Dendritic cell treated with granulocyte-macrophage colony-stimulating factor and Interleukin-4, amounts not matched to agents 40 ng/mL and 50 ng/mL, for 4 days (primary cell): ENCODE data around the gene GTF2H4.
"Not testable (repeated sequence)": the region's sequence is repeated elsewhere in the genome, so short reads cannot be mapped to it uniquely, and the experiment has no call there.

Experiments
- H3K27ac Mint-ChIP-seq: one replicate; pipeline ENCODE4 v1.8.0; 2022; ENCODE audit warnings: mild to moderate bottlenecking, mixed read lengths
- H3K27me3 Mint-ChIP-seq: one replicate; pipeline ENCODE4 v1.8.0; 2022; ENCODE audit warnings: mild to moderate bottlenecking, mixed read lengths
- H3K36me3 Mint-ChIP-seq: one replicate; pipeline ENCODE4 v1.8.0; 2022; ENCODE audit warnings: low read depth, mixed read lengths
- H3K4me1 Mint-ChIP-seq: one replicate; pipeline ENCODE4 v1.8.0; 2022; ENCODE audit warnings: low read depth, mixed read lengths
- H3K4me3 Mint-ChIP-seq: one replicate; pipeline ENCODE4 v1.8.0; 2022; ENCODE audit warnings: mild to moderate bottlenecking, moderate library complexity, mixed read lengths
- H3K9me3 Mint-ChIP-seq: one replicate; pipeline ENCODE4 v1.8.0; 2022; ENCODE audit warnings: mixed read lengths
- intact Hi-C: fragments of 100-400 bp; cut with micrococcal nuclease; formaldehyde crosslinking; loops from one replicate; pipeline ENCODE4 v1.15.0; 2022

Gene GTF2H4

GRCh38 chr6:30896541-30896940 lies 11.5 kb upstream of the GTF2H4 start:
- H3K4me1 Mint-ChIP-seq = no peaks in the 10 kb centered on the region

GRCh38 chr6:30897882-30898281 lies 10.1 kb upstream of the GTF2H4 start:
- peaks cover 17% of the 10 kb centered on the region for H3K27me3 Mint-ChIP-seq
- intact Hi-C loops = no loop called here
- H3K9me3 Mint-ChIP-seq = no peaks in the 10 kb centered on the region
- H3K4me1 Mint-ChIP-seq = no peaks in the 10 kb centered on the region
- H3K36me3 Mint-ChIP-seq = no peaks in the 10 kb centered on the region
- H3K4me3 Mint-ChIP-seq = no peak overlapping the region
- no peak overlapping the region for H3K27ac Mint-ChIP-seq

More at GRCh38 chr6:30896541-30896940, 11.5 kb upstream of the GTF2H4 start:
- H3K27ac Mint-ChIP-seq = no peak overlapping the region
- peaks cover 25% of the 10 kb centered on the region for H3K27me3 Mint-ChIP-seq
- H3K9me3 Mint-ChIP-seq = no peaks in the 10 kb centered on the region
- no peak overlapping the region for H3K4me3 Mint-ChIP-seq
- no peaks in the 10 kb centered on the region for H3K36me3 Mint-ChIP-seq
- intact Hi-C loops = no loop called here

- peaks cover 11% of the 10 kb centered on the region for H3K27me3 Mint-ChIP-seq
- no peaks in the 10 kb centered on the region for H3K36me3 Mint-ChIP-seq
- H3K27ac Mint-ChIP-seq = no peak overlapping the region
- H3K9me3 Mint-ChIP-seq = no peaks in the 10 kb centered on the region
- no peaks in the 10 kb centered on the region for H3K4me1 Mint-ChIP-seq
- intact Hi-C loops = no loop called here
- no peak overlapping the region for H3K4me3 Mint-ChIP-seq
Measured at GRCh38 chr6:30898750-30899360, 9.2 kb upstream of the GTF2H4 start.

- Mint-ChIP-seq H3K36me3 (no peaks in the 10 kb centered on the region), H3K9me3 (no peaks in the 10 kb centered on the region), H3K4me1 (no peaks in the 10 kb centered on the region), H3K27me3 (peaks cover 4% of the 10 kb centered on the region), H3K27ac (no peak overlapping the region), H3K4me3 (no peak overlapping the region)
- intact Hi-C loops = no loop called here
Measured at GRCh38 chr6:30900863-30901417, 7.1 kb upstream of the GTF2H4 start.

DNA sequence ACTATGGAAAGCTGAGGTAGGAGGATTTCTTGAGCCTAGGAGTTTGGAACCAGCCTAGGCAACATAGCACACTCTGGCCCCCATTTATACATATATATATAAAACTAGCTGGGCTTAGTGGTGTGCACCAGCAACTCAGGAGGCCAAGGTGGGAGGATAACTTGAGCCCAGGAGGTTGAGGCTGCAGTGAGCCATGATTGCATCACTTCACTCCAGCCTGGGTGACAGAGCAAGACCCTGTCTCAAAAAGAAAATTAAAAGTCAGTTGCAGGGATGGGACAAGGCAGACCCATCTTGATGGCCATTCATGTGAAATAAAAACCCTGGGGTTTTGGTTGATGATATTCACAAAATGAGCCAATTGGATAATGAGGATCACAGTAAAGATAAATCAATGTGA lies 6.6 kb upstream of the GTF2H4 start:
- H3K4me3 Mint-ChIP-seq = no peak overlapping the region
- H3K4me1 Mint-ChIP-seq = no peaks in the 10 kb centered on the region
- intact Hi-C loops = no loop called here
- H3K9me3 Mint-ChIP-seq = no peaks in the 10 kb centered on the region
- no peak overlapping the region for H3K27ac Mint-ChIP-seq
- H3K36me3 Mint-ChIP-seq = no peaks in the 10 kb centered on the region
- H3K27me3 Mint-ChIP-seq = peaks cover 4% of the 10 kb centered on the region

DNA sequence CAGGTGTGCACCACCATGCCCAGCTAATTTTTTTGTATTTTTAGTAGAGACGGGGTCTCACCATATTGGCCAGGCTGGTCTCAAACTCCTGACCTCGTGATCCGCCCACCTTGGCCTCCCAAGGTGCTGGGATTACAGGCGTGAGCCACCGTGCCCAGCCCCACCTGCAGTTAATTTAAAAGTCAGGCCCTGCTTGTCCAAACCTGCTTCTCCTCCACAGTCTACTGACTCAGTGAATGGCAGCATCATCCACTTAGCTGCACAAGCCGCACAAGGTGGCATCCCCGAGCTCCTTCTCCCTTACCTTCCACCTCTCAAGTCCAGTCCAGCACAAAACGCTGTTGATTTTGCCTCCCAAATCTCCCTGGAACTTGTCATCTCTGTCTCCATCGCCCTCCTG lies 5.8 kb upstream of the GTF2H4 start:
- H3K4me1 Mint-ChIP-seq, H3K36me3 Mint-ChIP-seq, H3K27ac Mint-ChIP-seq, H3K4me3 Mint-ChIP-seq, H3K9me3 Mint-ChIP-seq, H3K27me3 Mint-ChIP-seq, intact Hi-C loops: not testable (repeated sequence)

GRCh38 chr6:30902709-30903108 lies 5.3 kb upstream of the GTF2H4 start:
- Mint-ChIP-seq H3K36me3 (no peaks in the 10 kb centered on the region), H3K4me1 (no peaks in the 10 kb centered on the region), H3K27ac (no peak overlapping the region), H3K27me3 (peaks cover 4% of the 10 kb centered on the region), H3K4me3 (no peak overlapping the region), H3K9me3 (no peaks in the 10 kb centered on the region)
- intact Hi-C loops = no loop called here

GRCh38 chr6:30903236-30903635 lies 4.8 kb upstream of the GTF2H4 start:
- Mint-ChIP-seq H3K4me1 (peaks cover 1% of the 10 kb centered on the region), H3K9me3 (no peaks in the 10 kb centered on the region), H3K27ac (no peak overlapping the region), H3K27me3 (peaks cover 4% of the 10 kb centered on the region), H3K4me3 (no peak overlapping the region), H3K36me3 (peaks cover 4% of the 10 kb centered on the region)
- intact Hi-C loops = no loop called here

DNA sequence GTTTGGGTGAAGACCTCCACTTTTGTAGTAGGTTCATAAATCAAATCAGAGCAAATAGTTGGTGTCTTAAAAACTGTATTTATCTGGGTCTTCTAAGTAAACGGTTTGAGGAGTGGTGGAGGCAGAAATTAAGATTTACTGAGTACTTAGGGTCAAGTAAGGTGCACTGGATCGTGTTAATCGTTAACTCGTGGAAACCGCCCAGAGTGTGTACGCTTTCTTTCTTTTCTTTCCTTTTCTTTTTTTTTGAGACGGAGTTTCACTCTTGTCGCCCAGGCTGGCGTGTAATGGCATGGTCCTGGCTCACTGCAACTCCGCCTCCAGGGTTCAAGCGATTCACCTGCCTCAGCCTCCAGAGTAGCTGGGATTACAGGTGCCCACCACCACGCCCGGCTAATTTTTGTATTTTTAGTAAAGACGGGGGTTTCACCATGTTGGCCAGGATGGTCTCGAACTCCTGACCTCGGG lies 683 bp upstream of the GTF2H4 start:
- intact Hi-C loops, H3K27me3 Mint-ChIP-seq, H3K9me3 Mint-ChIP-seq: not testable (repeated sequence)
- Mint-ChIP-seq H3K4me1 (peaks cover 12% of the 10 kb centered on the region), H3K36me3 (peaks cover 36% of the 10 kb centered on the region), H3K27ac (peak overlapping the region; percentile 81), H3K4me3 (peak overlapping the region; percentile 96)

GRCh38 chr6:30908700-30909099 lies 693 bp downstream of the GTF2H4 start:
- Mint-ChIP-seq H3K4me1 (peaks cover 18% of the 10 kb centered on the region), H3K36me3 (peaks cover 46% of the 10 kb centered on the region), H3K27ac (peak overlapping the region; percentile 81), H3K27me3 (no peaks in the 10 kb centered on the region), H3K4me3 (peak overlapping the region; percentile 96), H3K9me3 (no peaks in the 10 kb centered on the region)
- intact Hi-C loops = no loop called here

DNA sequence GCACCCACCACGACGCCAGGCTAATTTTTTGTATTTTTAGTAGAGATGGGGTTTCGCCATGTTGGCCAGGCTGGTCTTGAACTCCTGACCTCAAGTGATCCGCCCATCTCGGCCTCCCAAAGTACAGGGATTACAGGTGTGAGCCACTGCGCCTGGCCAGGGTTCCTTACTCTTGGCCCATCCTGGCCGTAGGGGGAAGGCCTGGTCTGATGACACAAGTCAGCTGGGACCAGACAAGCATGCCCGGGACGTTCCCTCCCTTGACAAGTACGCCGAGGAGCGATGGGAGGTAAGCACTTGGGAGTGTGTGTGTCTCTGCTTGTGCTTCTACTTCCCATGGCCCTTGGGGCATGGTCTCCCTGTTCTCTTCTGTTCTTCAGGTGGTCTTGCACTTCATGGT lies 2.5 kb downstream of the GTF2H4 start:
- peaks cover 32% of the 10 kb centered on the region for H3K4me1 Mint-ChIP-seq
- H3K4me3 Mint-ChIP-seq, H3K9me3 Mint-ChIP-seq, H3K27me3 Mint-ChIP-seq, intact Hi-C loops, H3K27ac Mint-ChIP-seq: not testable (repeated sequence)
- peaks cover 50% of the 10 kb centered on the region for H3K36me3 Mint-ChIP-seq

DNA sequence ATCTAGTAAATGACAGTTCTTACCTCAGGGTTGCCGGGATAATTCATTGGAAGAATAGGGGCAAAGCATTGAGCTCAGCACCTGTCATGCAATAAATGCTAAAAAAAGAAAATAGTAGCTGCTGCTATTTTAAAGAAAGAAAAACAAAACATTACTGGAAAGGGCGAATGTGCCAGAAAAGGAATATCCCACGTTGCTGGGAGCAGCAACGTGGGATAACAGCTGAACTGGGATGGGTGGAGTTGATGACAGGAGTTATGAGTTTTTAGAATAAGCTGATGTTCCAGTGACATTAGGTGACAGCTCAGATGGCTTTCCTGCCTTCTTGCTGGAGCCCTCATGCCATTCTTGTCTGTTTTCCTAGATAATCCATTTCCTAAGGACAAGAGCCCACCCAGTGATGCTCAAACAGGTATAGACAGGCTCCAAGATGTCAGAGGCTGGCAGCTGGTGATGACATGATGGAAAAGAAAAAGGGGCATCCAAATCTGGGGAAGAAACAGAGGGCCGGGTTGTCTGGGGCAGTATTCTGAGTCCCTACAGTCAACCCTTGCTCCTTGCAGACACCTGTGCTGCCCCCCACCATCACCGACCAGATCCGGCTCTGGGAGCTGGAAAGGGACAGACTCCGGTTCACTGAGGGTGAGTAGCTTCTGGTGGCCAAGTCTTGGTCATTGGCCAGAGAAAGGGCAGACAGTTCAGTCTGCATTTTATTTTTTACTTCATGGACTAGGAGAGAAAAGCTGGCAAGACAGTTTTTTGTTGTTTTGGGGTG lies 4.9 kb downstream of the GTF2H4 start:
- Mint-ChIP-seq H3K27ac (no peak overlapping the region), H3K4me1 (peaks cover 38% of the 10 kb centered on the region)

GRCh38 chr6:30913721-30914075 lies 5.7 kb downstream of the GTF2H4 start:
- Mint-ChIP-seq H3K27ac (peak overlapping the region; percentile 78), H3K27me3 (no peaks in the 10 kb centered on the region), H3K9me3 (no peaks in the 10 kb centered on the region), H3K4me3 (peak overlapping the region; percentile 81), H3K4me1 (peaks cover 32% of the 10 kb centered on the region), H3K36me3 (peaks cover 74% of the 10 kb centered on the region)
- intact Hi-C loops = loop anchor here (2.0 kb wide), 1 partner anchor 165 kb away; no protein-coding TSS in a partner anchor

More for the DNA sequence above, 4.9 kb downstream of the GTF2H4 start:
- intact Hi-C loops = no loop called here
- no peaks in the 10 kb centered on the region for H3K9me3 Mint-ChIP-seq
- no peaks in the 10 kb centered on the region for H3K27me3 Mint-ChIP-seq
- peaks cover 74% of the 10 kb centered on the region for H3K36me3 Mint-ChIP-seq
- H3K4me3 Mint-ChIP-seq = no peak overlapping the region

DNA sequence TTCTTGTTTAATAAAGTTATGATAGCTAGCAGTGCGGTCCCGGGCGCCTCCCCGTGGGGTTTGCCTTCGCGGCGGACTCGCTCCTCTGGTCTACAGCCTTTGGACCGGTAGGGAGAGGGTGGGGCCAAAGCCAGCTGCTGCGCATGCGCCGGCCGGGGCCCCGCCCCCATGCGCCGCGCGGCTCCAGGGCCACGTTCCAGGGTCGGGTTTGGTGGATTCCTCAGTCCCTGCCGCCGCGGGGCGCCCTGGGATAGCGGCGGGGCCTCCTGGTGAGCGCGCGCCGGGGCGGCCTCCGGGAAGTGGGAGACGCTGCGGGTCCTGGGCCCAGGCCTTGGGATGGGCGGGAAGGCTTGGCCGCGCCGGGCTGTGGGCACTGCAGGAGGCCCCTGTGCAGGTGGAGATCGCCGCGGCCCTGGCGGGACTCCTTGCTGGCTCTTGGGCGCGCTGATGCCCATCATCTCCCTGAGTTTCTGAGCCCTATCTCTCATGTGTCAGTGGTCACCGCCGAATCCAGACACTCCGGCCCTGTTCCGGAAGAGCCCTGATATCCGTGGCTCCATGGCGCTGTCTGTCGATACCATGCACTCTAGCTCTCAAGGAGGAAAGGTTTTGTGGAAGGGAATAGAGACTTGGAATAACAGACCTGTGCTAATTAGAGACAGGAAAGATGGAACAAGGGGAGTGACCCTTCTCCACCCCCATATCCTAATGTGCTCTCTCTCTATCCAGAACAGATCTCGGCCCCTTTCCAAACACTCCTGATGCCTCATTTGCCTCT lies 6.3 kb downstream of the GTF2H4 start, which contains the start of gene VARS2:
VARS2 (plus strand) TSS at position 163 of the 778 bp plus-strand sequence; CDS start at position 762, 599 bp downstream.
- Mint-ChIP-seq H3K4me3 (peak within 1 kb of the TSS; percentile 81), H3K36me3 (peaks cover 80% of the 10 kb centered on the region), H3K27ac (peak within 1 kb of the TSS; percentile 78), H3K4me1 (peaks cover 26% of the 10 kb centered on the region), H3K9me3 (no peaks in the 10 kb centered on the region), H3K27me3 (no peaks in the 10 kb centered on the region)
- intact Hi-C loops = loop anchor here (2.0 kb wide), 1 partner anchor 165 kb away; no protein-coding TSS in a partner anchor
